GM12892 (cell line): ENCODE data around the gene DCAF7.

Experiments used
- POLR2A ChIP-seq: IDR thresholded peaks from 2 replicates; pipeline ENCODE4 v1.6.1; 2011; ENCODE audit warnings: low read depth, low read length, control low read depth
- POLR2AphosphoS5 ChIP-seq: IDR thresholded peaks from 2 replicates; pipeline ENCODE4 v1.6.1; 2011; ENCODE audit warnings: low read depth, low read length, control low read depth

GRCh38 chr17:63611354-63611753 lies 61.1 kb downstream of the DCAF7 start:
- TF ChIP-seq POLR2AphosphoS5 (no peak), POLR2A (no peak)
